ENCODE measurements around the gene CRYGB. TPM values are rescaled to one million over a fixed set of nuclear protein-coding genes. Genes with fewer than 3 reads are reported as not detected.

The CRYGB gene
- total and polyA plus RNA-seq, 2 donors (not counting 1 experiment from before 2014, with no cell fraction given) = not detected

DNA sequence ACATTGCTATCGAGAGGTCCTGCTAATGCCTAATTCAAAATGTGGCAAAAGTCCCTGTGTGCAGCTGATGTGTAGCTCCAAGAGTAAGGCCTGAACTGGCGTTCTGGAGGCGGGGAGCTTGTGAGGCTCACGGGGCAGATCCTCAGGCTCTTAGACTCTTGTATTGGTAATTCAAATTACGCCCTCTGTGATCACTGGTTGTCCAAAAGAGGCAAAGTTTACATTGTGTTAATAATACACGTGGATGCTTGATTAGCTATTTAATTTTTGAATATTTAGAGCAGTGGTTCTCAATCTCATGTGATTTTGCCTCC, 29.8 kb upstream of the CRYGB start:
- Histone ChIP-seq H3K4me1 (ENCODE audit: control insufficient read depth, extremely low read depth, insufficient read depth, low read length) (no peaks in the 10 kb centered on the region), H3K4me3 (replicated peaks in 1 of 4; ENCODE audit: control extremely low read depth in 1 of 4, insufficient read depth in 1 of 4, low read depth in 3 of 4, low read length in 4 of 4) (no peak overlapping the region), H3K27ac (ENCODE audit: insufficient read depth, low read length) (no peak overlapping the region), H3K9me3 (ENCODE audit: control insufficient read depth, insufficient read depth, low read depth, low read length) (no peaks in the 10 kb centered on the region), H4K20me1 (ENCODE audit: control insufficient read depth, extremely low read depth, insufficient read depth, low read length) (no peaks in the 10 kb centered on the region), H2AFZ (ENCODE audit: low read length) (no peak overlapping the region), H3K27me3 (ENCODE audit: control insufficient read depth, insufficient read depth, low read length) (no peaks in the 10 kb centered on the region), H3K4me2 (ENCODE audit: extremely low read depth, insufficient read depth, low read length) (no peak overlapping the region), H3K79me2 (ENCODE audit: control insufficient read depth, insufficient read depth, low read length) (no peaks in the 10 kb centered on the region), H3K36me3 (ENCODE audit: control insufficient read depth, insufficient read depth, low read length) (no peaks in the 10 kb centered on the region), H3K9ac (ENCODE audit: insufficient read depth, low read length) (no peak overlapping the region)
- TF ChIP-seq, protein P1, sequence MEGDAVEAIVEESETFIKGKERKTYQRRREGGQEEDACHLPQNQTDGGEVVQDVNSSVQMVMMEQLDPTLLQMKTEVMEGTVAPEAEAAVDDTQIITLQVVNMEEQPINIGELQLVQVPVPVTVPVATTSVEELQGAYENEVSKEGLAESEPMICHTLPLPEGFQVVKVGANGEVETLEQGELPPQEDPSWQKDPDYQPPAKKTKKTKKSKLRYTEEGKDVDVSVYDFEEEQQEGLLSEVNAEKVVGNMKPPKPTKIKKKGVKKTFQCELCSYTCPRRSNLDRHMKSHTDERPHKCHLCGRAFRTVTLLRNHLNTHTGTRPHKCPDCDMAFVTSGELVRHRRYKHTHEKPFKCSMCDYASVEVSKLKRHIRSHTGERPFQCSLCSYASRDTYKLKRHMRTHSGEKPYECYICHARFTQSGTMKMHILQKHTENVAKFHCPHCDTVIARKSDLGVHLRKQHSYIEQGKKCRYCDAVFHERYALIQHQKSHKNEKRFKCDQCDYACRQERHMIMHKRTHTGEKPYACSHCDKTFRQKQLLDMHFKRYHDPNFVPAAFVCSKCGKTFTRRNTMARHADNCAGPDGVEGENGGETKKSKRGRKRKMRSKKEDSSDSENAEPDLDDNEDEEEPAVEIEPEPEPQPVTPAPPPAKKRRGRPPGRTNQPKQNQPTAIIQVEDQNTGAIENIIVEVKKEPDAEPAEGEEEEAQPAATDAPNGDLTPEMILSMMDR (conservative IDR thresholded peaks at IDR 0.05 in 1 of 2, IDR thresholded peaks at IDR 0.05 in 1 of 2; ENCODE audit: low read depth in 1 of 2, low read length in 2 of 2) = no peak
- TF ChIP-seq EZH2 (IDR thresholded peaks at IDR 0.05; ENCODE audit: low read length, missing control alignments) = no peak
- DNase-seq (ENCODE audit: low read depth in 2 of 2) = no peak

DNA sequence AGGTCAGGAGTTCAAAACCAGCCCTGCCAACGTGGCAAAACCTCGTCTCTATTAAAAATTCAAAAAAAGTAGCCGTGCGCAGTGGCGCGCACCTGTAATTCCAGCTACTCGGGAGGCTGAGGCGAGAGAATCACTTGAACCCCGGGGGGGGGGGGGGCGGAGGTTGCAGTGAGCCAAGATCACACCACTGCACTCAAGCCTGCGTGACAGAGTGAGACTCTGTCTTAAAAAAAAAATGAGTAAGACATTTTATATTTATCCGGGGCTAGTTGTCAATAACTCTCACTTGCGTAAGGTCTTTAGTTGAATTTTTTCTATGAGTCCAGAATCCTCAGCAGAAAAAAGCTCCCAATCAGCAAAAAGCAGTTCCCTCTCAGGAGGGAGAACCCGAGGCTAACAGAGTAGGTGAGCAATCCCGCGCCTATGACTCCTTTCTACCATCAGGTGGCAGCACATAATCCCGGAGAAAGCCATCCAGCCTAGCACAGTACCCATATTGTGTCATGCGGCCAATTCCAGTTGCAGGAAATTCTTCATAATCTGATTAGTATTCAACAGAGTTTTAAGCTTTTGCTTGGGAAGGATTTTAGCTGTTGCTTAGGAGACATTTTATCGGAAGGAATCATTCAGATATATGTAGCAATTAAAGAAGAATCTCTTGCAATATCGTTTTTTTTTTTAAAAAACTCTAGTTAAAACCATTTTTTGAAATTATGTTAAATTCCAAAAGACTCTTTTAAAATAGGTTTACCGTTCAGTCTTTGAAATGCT, 29.3 kb upstream of the CRYGB start:
- H3K36me3 ChIP-seq (ENCODE audit: control insufficient read depth, insufficient read depth, low read length) = no peaks in the 10 kb centered on the region
- H3K9me3 ChIP-seq (ENCODE audit: control insufficient read depth, insufficient read depth, low read depth, low read length) = no peaks in the 10 kb centered on the region
- no peaks in the 10 kb centered on the region for H3K4me1 ChIP-seq (ENCODE audit: control insufficient read depth, extremely low read depth, insufficient read depth, low read length)
- H3K27me3 ChIP-seq (ENCODE audit: control insufficient read depth, insufficient read depth, low read length) = no peaks in the 10 kb centered on the region
- DNase-seq (ENCODE audit: low read depth in 2 of 2) = peak; percentile 66 to 77
- no peak overlapping the region for H3K9ac ChIP-seq (ENCODE audit: insufficient read depth, low read length)
- no peak overlapping the region for H2AFZ ChIP-seq (ENCODE audit: low read length)
- TF ChIP-seq EZH2 (IDR thresholded peaks at IDR 0.05; ENCODE audit: low read length, missing control alignments) = no peak
- TF ChIP-seq, protein P1 (conservative IDR thresholded peaks at IDR 0.05 in 1 of 2, IDR thresholded peaks at IDR 0.05 in 1 of 2; ENCODE audit: low read depth in 1 of 2, low read length in 2 of 2) = peak; percentile 95 to 96
- H3K4me3 ChIP-seq (replicated peaks in 1 of 4; ENCODE audit: control extremely low read depth in 1 of 4, insufficient read depth in 1 of 4, low read depth in 3 of 4, low read length in 4 of 4) = no peak overlapping the region
- H3K79me2 ChIP-seq (ENCODE audit: control insufficient read depth, insufficient read depth, low read length) = no peaks in the 10 kb centered on the region
- no peaks in the 10 kb centered on the region for H4K20me1 ChIP-seq (ENCODE audit: control insufficient read depth, extremely low read depth, insufficient read depth, low read length)
- no peak overlapping the region for H3K27ac ChIP-seq (ENCODE audit: insufficient read depth, low read length)
- H3K4me2 ChIP-seq (ENCODE audit: extremely low read depth, insufficient read depth, low read length) = no peak overlapping the region

DNA sequence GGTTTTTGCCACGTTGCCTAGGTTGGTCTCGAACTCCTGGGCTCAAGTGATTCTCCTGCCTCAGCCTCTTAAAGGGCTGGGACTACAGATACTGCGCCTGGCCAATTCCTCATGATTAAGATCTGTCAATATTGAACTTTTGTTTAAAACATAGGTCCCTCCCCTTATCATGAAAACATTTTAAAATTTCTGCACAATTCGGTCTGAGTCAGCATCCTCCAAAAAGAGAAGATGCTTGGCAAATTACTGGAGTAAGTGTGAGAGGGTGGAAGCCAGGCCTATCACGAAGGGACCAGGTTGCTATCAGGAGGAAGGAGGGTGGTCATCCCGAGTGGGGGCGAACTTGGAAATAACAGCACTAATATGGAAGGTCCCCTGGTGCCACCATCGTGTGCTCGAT, 28.2 kb upstream of the CRYGB start:
- TF ChIP-seq, protein P1 (conservative IDR thresholded peaks at IDR 0.05 in 1 of 2, IDR thresholded peaks at IDR 0.05 in 1 of 2; ENCODE audit: low read depth in 1 of 2, low read length in 2 of 2) = no peak
- no peak for TF ChIP-seq EZH2 (IDR thresholded peaks at IDR 0.05; ENCODE audit: low read length, missing control alignments)
- H3K4me1 ChIP-seq (ENCODE audit: control insufficient read depth, extremely low read depth, insufficient read depth, low read length) = no peaks in the 10 kb centered on the region
- H4K20me1 ChIP-seq (ENCODE audit: control insufficient read depth, extremely low read depth, insufficient read depth, low read length) = no peaks in the 10 kb centered on the region
- H3K9ac ChIP-seq (ENCODE audit: insufficient read depth, low read length) = no peak overlapping the region
- no peaks in the 10 kb centered on the region for H3K79me2 ChIP-seq (ENCODE audit: control insufficient read depth, insufficient read depth, low read length)
- H3K36me3 ChIP-seq (ENCODE audit: control insufficient read depth, insufficient read depth, low read length) = no peaks in the 10 kb centered on the region
- H3K9me3 ChIP-seq (ENCODE audit: control insufficient read depth, insufficient read depth, low read depth, low read length) = no peaks in the 10 kb centered on the region
- H3K27me3 ChIP-seq (ENCODE audit: control insufficient read depth, insufficient read depth, low read length) = no peaks in the 10 kb centered on the region
- DNase-seq (ENCODE audit: low read depth in 2 of 2) = no peak
- no peak overlapping the region for H2AFZ ChIP-seq (ENCODE audit: low read length)
- H3K4me2 ChIP-seq (ENCODE audit: extremely low read depth, insufficient read depth, low read length) = no peak overlapping the region
- no peak overlapping the region for H3K27ac ChIP-seq (ENCODE audit: insufficient read depth, low read length)
- no peak overlapping the region for H3K4me3 ChIP-seq (replicated peaks in 1 of 4; ENCODE audit: control extremely low read depth in 1 of 4, insufficient read depth in 1 of 4, low read depth in 3 of 4, low read length in 4 of 4)
